Endothelial cell (in vitro differentiated cells): ENCODE results near the gene C11orf91. TPM values are rescaled to one million over a fixed set of nuclear protein-coding genes. Genes with fewer than 3 reads are reported as not detected.

Experiments
- DNase-seq: peaks from one replicate; pipeline ENCODE4 v3.0.0; 2021; ENCODE audit warnings: low spot score
- H3K27ac Mint-ChIP-seq: one replicate; pipeline ENCODE4 v1.8.0; 2021; ENCODE audit warnings: mixed read lengths, inconsistent platforms; ENCODE audit not compliant: unreplicated experiment
- H3K27me3 Mint-ChIP-seq: one replicate; pipeline ENCODE4 v1.8.0; 2021; ENCODE audit warnings: mild to moderate bottlenecking, moderate library complexity, mixed read lengths, inconsistent platforms; ENCODE audit not compliant: unreplicated experiment
- H3K36me3 Mint-ChIP-seq: one replicate; pipeline ENCODE4 v1.8.0; 2021; ENCODE audit warnings: mild to moderate bottlenecking, low read depth, mixed read lengths, inconsistent platforms; ENCODE audit not compliant: unreplicated experiment
- H3K4me1 Mint-ChIP-seq: one replicate; pipeline ENCODE4 v1.8.0; 2021; ENCODE audit warnings: mild to moderate bottlenecking, mixed read lengths, inconsistent platforms; ENCODE audit not compliant: unreplicated experiment
- H3K4me3 Mint-ChIP-seq: one replicate; pipeline ENCODE4 v1.8.0; 2021; ENCODE audit warnings: mild to moderate bottlenecking, mixed read lengths, inconsistent platforms; ENCODE audit not compliant: unreplicated experiment
- H3K9me3 Mint-ChIP-seq: one replicate; pipeline ENCODE4 v1.8.0; 2021; ENCODE audit warnings: mixed read lengths, inconsistent platforms; ENCODE audit not compliant: unreplicated experiment
- total RNA-seq: library from RNA; stranded (reverse); fragmentation: NEBNext Ultra II Directional; extraction: Animal tissue kit (Norgen Biotek cat#: 25700); gene quantifications from one replicate; pipeline ENCODE4 v1.2.1, GENCODE V29; 2021; ENCODE audit not compliant: unreplicated experiment
- TF ChIP-seq, protein P1 (sequence below): fragments of 200-600 bp; sonication (generic); IDR thresholded peaks from one replicate; pipeline ENCODE4 v1.5.0; 2021; ENCODE audit warnings: antibody characterized with exemption; ENCODE audit not compliant: unreplicated experiment

The C11orf91 gene
- total RNA-seq, 1 donor from 2014 or later, result not detected

GRCh38 chr11:33704240-33705002, 3.8 kb upstream of the C11orf91 start:
- peaks cover 12% of the 10 kb centered on the region for H3K27me3 Mint-ChIP-seq
- H3K4me1 Mint-ChIP-seq, result peaks cover 21% of the 10 kb centered on the region
- no peak overlapping the region for H3K27ac Mint-ChIP-seq
- H3K36me3 Mint-ChIP-seq, result no peaks in the 10 kb centered on the region
- no peaks in the 10 kb centered on the region for H3K9me3 Mint-ChIP-seq
- no peak overlapping the region for H3K4me3 Mint-ChIP-seq
- TF ChIP-seq, protein P1, sequence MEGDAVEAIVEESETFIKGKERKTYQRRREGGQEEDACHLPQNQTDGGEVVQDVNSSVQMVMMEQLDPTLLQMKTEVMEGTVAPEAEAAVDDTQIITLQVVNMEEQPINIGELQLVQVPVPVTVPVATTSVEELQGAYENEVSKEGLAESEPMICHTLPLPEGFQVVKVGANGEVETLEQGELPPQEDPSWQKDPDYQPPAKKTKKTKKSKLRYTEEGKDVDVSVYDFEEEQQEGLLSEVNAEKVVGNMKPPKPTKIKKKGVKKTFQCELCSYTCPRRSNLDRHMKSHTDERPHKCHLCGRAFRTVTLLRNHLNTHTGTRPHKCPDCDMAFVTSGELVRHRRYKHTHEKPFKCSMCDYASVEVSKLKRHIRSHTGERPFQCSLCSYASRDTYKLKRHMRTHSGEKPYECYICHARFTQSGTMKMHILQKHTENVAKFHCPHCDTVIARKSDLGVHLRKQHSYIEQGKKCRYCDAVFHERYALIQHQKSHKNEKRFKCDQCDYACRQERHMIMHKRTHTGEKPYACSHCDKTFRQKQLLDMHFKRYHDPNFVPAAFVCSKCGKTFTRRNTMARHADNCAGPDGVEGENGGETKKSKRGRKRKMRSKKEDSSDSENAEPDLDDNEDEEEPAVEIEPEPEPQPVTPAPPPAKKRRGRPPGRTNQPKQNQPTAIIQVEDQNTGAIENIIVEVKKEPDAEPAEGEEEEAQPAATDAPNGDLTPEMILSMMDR, result no peak
- DNase-seq, result no peak

- no peak for DNase-seq
- peaks cover 21% of the 10 kb centered on the region for H3K4me1 Mint-ChIP-seq
- H3K36me3 Mint-ChIP-seq, result no peaks in the 10 kb centered on the region
- no peaks in the 10 kb centered on the region for H3K9me3 Mint-ChIP-seq
- TF ChIP-seq, protein P1, result no peak
- no peak overlapping the region for H3K27ac Mint-ChIP-seq
- H3K27me3 Mint-ChIP-seq, result peaks cover 12% of the 10 kb centered on the region
- no peak overlapping the region for H3K4me3 Mint-ChIP-seq
Measured at GRCh38 chr11:33703788-33704187, 3.2 kb upstream of the C11orf91 start.

- Mint-ChIP-seq H3K36me3 (no peaks in the 10 kb centered on the region), H3K9me3 (no peaks in the 10 kb centered on the region), H3K27ac (no peak overlapping the region), H3K4me3 (no peak overlapping the region), H3K4me1 (peaks cover 21% of the 10 kb centered on the region), H3K27me3 (peaks cover 12% of the 10 kb centered on the region)
- DNase-seq, result no peak
- TF ChIP-seq, protein P1, result no peak
Measured at GRCh38 chr11:33703234-33703633, 2.6 kb upstream of the C11orf91 start.

GRCh38 chr11:33701302-33702230, 940 bp upstream of the C11orf91 start:
- peaks cover 17% of the 10 kb centered on the region for H3K4me1 Mint-ChIP-seq
- H3K27me3 Mint-ChIP-seq, result peaks cover 15% of the 10 kb centered on the region
- TF ChIP-seq, protein P1, result no peak
- no peak for DNase-seq
- H3K27ac Mint-ChIP-seq, result peak overlapping the region; percentile 64
- peak overlapping the region; percentile 86 for H3K4me3 Mint-ChIP-seq
- H3K36me3 Mint-ChIP-seq, result no peaks in the 10 kb centered on the region
- H3K9me3 Mint-ChIP-seq, result no peaks in the 10 kb centered on the region
